HL-60 (cell line): ENCODE results near the gene METTL16.

Source experiments
- CTCF ChIP-seq: IDR thresholded peaks from one replicate; pipeline ENCODE4 v1.5.1; 2011; ENCODE audit warnings: low read length, control low read depth, inconsistent platforms; ENCODE audit not compliant: insufficient read depth
- GABPA ChIP-seq: IDR thresholded peaks from 2 replicates; pipeline ENCODE4 v1.6.1; 2012; ENCODE audit warnings: low read depth
- POLR2AphosphoS5 ChIP-seq: IDR thresholded peaks from 2 replicates; pipeline ENCODE4 v1.6.1; 2012; ENCODE audit warnings: low read depth
- REST ChIP-seq: IDR thresholded peaks from 2 replicates; pipeline ENCODE4 v1.6.1; 2012; ENCODE audit warnings: low read depth; ENCODE audit not compliant: insufficient replicate concordance
- SPI1 ChIP-seq: IDR thresholded peaks from 2 replicates; pipeline ENCODE4 v1.6.1; 2012; ENCODE audit warnings: low read depth, mild to moderate bottlenecking, borderline replicate concordance

GRCh38 chr17:2396192-2396567 is 115.5 kb downstream of the METTL16 start:
- TF ChIP-seq CTCF = no peak
- TF ChIP-seq REST = no peak
- TF ChIP-seq POLR2AphosphoS5 = no peak
- no peak for TF ChIP-seq GABPA
- no peak for TF ChIP-seq SPI1
